OCI-LY3 (cell line): ENCODE results near the gene NAV2.

Experiments used
- CTCF ChIP-seq: fragments of 200-600, 300-600 bp; sonication (generic); IDR thresholded peaks from 2 replicates; pipeline ENCODE4 v1.5.1; 2014; ENCODE audit warnings: antibody characterized with exemption, low read length, low read depth
- EZH2phosphoT487 ChIP-seq: fragments of 200-600 bp; shearing (Covaris generic); IDR thresholded peaks from 2 replicates; pipeline ENCODE4 v1.6.1; 2018; ENCODE audit warnings: antibody characterized with exemption, mixed run types, low read depth

GRCh38 chr11:19834771-19835170, 122.1 kb downstream of the NAV2 start:
- TF ChIP-seq CTCF (no peak), EZH2phosphoT487 (no peak)
